ENCODE results near the gene IGF2.

The IGF2 gene

DNA sequence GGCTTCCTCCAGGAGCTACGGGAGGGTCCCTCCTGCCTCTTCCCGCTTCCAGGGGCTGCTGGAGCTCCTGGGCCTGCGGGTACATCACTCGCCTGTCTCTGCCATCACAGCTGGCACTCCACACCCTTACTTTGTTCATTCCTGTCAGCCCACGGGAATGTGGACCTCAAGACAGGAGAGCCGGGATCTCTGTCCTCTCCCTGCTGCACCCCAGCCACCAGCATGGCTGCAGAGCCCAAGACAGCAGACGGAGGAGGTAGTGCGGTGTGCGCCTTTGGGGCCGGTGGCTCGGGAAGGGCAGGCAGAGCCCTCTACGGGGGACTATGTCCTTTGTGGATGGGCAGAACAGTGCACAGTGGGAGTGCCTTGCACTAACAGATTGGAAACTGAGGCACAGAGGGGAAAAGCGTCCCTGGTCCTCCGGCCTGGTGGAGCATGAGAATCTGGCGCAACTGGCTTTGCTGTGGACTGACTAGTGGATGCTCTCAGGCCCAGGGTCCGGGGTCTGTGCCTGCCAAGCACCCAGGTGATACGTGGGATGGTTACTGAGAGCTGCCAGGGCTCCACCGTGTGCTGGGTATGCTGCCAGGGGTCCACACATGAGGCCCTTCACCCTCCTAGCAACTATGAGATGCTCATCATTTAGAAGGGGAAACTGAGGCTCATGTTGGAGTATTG, 47.3 kb downstream of the IGF2 start:
- no peak for DNase-seq (ENCODE audit: low read depth, low spot score)

DNA sequence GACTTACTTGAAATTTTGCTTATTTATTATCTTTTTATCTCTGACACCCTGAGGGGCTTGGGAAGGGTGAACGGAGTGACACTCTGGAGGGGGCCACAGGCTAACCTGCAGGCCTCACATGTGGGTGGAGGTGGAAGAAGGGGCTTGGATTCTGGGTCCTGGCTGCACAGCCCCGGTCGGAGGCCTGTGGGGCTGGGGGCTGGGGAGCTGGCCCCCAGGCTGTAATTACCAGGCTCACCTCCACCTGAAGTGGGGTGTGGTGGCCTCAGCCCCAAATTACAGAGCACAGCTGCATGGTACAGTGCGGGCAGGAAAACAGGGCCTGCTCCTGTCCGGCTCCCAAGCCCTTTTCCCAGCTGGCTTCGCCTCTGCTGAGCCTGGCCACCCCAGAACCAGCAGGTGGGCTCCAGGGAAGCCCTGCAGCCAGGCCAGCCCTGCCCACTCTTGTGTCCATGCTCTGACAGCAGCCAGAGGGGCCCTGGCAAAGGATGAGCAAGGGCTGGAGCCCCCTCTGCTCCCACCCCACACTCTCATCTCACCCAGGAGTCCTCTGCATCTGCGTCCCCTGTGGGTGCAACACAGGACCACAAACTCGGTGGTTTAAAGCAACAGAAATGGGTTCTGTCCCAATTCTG, 48.0 kb downstream of the IGF2 start:
- DNase-seq (ENCODE audit: low read depth, low spot score) = no peak

DNA sequence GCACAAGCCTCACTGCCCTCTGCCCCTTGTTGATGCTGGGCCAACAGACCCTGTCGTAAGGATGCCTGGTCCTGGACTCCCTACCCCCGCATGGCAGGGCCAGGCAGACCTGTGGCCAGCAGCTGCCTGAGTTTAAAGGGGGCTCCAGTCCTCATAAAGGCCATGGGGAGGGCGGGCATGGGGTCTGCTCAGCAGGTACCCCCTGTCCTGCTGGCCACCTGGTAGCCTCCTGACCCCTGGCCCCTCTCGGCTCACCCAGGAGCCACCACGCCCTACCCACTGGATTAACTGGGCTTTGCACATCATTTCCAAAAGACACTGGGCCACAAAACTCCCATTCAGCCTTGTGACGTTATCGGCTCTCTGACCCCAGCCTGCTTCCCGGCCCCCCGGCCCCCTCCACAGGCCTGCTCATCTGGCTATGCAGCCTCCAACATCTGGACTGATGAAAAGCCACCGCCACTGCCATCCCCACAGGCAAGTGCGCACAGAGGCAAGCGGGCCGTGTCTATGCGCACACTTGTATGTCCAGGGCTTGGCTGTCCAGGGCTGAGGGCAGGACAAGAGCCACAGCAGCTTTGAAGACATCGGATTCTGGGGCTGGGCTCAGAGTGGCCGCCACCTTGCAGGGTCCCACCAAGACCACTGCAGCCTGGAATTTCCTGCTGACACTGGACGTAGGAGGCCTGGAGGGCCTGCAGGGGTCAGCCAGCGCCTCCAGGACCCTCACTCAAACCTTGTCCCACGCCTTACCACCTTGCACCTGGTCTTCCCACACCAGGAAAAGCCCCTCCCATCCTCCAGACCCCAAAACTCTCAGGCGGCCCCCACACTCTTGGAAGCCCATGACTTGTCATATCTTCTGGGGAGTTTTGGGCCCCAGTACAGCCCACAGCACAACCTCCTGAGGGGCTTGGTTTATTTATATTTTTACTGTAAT, 48.7 kb downstream of the IGF2 start:
- no peak for DNase-seq (ENCODE audit: low read depth, low spot score)

DNA sequence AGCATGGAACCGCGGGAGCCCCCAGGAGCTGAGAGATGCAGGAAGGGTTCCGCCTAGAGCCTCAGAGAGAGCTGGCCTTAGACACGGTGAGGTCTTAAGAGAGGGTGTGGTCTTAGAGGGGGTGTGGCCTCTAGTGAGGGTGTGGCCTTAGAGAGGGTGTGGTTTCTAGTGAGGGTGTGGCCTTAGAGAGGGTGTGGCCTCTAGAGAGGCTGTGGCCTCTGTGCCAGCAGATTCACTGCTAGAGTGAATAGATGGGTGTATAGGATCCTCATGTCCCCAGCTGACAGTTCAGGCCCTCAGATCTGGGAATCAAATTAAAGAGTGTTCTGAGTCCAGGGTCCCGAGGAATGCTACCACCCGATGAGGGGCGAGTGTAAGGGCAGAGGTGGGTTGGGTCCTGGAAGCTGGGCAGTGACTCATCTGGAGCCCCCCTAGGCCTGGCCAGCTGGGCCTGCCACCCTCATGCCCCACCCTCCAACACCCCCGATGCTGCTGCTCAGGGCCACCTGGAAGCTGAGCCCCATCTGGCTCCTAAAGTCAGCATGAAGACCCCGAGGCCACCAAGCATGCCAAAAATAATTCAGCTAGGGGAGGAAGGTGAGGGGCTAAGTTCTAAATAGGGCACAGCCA, 49.5 kb downstream of the IGF2 start:
- DNase-seq (ENCODE audit: low read depth, low spot score) = no peak

DNA sequence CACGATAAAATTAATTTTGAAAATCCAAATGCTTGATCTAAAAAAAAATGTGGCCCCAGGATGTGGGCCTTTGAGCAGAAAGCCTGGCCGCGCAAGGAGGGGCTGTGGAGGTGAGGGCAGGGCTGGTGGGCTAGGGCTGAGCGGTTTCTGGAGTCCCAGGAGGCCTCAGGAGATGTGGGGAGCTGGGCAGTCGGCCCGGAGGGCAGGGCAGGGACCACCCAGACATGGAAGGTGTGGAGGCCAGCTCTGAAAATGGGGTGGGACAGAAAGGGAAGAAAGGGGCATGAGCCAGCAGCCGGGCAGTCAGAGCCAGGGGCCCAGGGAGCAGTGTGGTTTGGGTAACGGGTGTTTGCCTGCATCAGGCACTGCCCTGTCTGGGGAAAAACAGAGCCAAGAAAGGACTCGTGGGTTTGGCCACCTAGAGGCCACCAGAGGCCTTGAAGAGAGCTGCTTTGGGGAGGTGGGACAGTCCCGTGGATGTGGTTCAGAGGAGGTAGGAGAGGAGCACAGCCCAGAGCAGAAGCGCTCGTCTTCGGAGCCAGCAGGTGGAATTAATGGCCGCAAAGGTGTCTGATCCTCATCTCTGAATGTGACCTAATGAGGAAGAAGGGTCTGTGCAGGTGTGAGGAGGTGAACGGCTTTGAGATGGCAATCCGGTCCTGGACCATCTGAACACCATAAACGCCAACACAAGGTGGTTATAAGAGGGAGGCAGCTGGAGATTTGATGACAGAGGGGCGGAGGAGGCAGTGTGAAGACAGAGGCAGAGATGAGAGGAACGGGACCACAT, 50.2 kb downstream of the IGF2 start:
- no peak for DNase-seq (ENCODE audit: low read depth, low spot score)

DNA sequence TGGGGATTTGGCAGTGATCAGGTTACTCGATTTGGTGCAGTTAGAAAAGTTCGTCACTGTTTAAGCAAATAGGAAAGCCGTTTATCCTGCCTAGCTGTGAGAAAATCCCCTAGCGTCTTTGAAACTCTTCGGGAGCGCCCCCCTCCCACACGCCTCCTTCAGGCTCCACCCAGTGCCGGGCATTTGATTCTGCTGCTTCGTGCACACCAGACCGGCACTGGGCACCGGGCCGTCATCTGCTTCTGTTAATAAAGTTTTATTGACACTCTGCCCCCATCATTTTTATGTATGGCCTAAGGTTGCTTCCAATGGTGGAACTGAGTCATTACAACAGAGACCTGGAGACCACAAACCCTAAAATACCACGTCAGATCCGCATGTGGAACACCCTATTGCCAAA, 50.9 kb downstream of the IGF2 start:
- no peak for DNase-seq (ENCODE audit: low read depth, low spot score)

DNA sequence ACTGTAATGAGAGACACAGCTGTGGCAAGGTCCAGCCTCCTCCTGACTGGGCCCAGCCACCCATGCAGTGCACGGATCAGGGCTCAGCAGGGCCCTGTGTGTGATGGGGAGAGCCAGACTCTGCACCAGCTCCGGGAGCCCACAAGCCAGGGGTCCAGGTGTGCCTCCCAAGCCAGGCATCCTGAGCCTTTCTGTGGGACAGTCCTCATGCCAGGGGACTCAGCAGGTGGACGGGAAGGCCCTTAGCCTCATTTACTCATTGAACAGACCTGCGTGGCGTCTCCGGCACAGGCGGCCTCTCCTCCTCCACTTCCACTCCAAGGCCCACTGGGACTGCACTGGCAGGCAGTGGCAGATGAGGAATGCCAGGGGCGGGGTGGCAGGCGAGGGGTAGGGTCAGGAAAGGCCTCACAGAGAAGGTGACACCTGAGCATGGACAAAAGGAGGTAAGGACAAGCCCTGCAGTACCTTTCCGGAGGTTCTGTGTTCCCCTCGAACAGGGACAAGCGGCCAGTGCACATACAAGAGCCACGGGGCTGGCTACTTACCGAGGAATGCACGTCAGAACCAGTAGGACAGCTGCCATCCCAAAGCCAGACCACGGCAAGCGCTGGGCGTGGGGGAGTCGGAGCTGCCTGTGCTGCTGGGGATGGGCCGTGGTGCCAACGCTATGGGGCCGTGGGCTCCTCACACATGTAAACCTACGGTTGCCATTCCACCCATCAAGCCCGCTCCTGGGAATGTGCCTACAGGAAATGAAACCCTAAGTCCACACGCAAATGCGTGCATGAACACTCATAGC, 52.7 kb downstream of the IGF2 start:
- no peak for DNase-seq (ENCODE audit: low read depth, low spot score)

DNA sequence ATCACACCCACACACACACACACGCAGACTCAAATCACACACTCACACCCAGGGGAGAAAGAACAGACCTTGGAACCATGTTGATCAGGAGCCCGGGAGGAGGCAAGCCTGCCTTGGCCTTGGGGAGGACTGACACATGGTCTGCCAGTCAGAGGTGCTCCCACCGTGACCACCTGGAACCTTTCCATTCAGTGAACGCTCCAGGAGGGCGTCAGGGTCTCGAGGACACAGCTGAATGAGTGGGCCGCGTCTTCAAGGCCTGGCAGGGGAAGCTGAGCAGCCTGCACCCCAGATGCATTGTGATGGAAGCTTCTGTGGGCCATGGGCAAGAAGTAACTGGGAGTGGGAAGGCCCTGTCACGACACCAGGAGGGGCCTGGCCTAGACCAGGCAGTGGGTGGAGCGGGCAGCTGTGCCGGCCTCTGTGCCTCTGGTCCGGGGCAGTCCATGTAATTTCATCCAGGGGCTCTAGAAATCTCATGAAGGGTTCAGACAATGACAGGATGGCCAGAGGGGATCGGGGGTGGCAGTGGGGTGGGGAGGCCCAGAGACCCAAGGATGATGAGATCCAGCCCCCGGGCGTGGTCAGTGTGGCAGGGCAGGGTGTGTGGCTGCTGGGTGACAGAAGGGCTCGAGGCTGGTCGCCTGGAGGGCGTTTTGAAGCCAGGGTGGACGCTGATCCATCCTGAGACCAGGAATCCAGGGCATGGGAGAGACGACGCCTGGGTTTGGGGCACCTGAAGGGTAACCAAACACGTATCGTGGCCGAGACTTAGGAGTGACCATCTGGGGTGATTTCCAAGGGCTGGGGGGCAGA, 53.7 kb downstream of the IGF2 start:
- DNase-seq (ENCODE audit: low read depth, low spot score) = no peak

DNA sequence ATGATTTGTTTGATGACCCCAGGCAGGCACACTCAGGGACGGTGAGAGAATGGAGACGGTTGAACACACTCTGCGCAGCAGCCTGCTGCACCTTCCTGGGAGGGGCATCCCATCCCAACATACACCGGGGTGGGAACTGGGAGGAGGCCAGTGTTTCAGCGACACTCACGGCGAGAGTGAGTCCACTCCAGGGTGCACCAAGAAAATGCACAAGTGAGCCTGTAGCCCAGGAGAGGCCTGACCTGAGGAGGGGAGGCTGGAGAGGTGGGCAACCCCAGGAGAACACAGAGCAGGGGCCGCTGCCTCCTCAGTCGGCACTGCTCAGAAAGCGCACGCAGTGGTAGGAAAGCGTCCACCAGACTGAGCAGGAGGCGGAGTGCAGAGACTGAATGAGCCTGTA, 54.5 kb downstream of the IGF2 start:
- DNase-seq (ENCODE audit: low read depth, low spot score) = no peak

Data from smooth muscle cell of the brain vasculature (primary cell).